ENCODE measurements around the gene CHFR. TPM values are rescaled to one million over a fixed set of nuclear protein-coding genes. Genes with fewer than 3 reads are reported as not detected.
"Not testable (repeated sequence)": the region's sequence is repeated elsewhere in the genome, so short reads cannot be mapped to it uniquely, and the experiment has no call there.

The CHFR gene, protein sequence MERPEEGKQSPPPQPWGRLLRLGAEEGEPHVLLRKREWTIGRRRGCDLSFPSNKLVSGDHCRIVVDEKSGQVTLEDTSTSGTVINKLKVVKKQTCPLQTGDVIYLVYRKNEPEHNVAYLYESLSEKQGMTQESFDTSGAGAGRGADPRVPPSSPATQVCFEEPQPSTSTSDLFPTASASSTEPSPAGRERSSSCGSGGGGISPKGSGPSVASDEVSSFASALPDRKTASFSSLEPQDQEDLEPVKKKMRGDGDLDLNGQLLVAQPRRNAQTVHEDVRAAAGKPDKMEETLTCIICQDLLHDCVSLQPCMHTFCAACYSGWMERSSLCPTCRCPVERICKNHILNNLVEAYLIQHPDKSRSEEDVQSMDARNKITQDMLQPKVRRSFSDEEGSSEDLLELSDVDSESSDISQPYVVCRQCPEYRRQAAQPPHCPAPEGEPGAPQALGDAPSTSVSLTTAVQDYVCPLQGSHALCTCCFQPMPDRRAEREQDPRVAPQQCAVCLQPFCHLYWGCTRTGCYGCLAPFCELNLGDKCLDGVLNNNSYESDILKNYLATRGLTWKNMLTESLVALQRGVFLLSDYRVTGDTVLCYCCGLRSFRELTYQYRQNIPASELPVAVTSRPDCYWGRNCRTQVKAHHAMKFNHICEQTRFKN
- 26.5 and 29.5 TPM in 2 replicates for total RNA-seq (2014; rRNA removed; shearing (Covaris generic))
- polyA plus RNA-seq (2016; fragmentation: Nextera tagmentation; extraction: Ambion mirVana): 24.3 and 24.4 TPM in 2 replicates

DNA sequence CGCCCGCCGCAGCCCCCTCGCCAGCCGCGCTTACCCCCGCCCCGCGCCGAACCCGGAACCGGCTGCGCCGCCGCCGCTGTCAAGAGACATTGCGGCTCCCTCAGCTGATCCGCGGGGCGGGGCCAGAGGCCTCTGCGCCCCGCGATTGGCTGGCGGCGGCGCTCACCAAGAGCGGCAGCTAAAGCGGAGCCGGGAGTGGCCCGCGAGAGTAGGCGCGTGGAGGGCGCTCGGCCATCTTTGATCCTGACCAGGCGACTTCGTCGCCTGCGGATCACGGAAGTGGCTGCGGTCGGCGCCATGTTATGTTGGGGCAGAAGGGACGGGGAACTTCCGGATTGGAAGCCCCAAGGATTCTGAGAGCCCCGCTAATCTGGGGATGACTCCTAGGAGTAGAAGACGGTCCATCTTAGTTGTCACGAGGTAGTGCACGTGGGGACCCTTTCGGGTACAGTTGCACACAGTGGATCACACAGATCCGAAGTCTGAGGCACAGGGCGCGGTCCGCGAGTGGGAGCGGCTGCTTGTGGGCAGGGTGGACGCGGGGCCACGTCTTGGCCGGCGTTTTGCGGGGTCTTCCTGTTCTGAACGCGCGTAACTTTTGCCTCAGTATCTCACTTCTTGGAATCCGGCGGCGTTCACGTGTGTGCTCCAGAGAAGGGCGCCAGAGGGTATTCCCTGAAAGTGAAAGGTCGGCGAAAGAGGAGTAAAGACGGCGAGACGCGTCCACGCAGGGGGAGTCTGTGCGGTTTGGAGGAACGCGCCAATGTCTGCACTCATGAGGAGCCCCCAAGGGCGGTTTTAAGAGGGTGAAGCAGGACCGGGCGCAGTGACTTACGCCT, at the start of gene CHFR:
TSS of gene CHFR (minus strand) at position 93 of the 839 bp plus-strand sequence. CDS start 277 bp downstream, outside the sequence.
- 2% methylated on average over 69 to 81 of the region's 84 CpGs for WGBS, 2 experiments (ENCODE audit: low coverage in 1 of 2, low lambda C conversion rate in 2 of 2, missing lambda C conversion rate in 2 of 2)
- H4K20me1 ChIP-seq (ENCODE audit: insufficient read depth): no peaks in the 10 kb centered on the region
- peaks cover 48% of the 10 kb centered on the region for H3K79me2 ChIP-seq (ENCODE audit: insufficient read depth)
- TF ChIP-seq EZH2phosphoT487 (IDR thresholded peaks at IDR 0.05; ENCODE audit: insufficient read depth, low read depth) (no peak), EZH2 (IDR thresholded peaks at IDR 0.05; ENCODE audit: insufficient read depth, poor library complexity, severe bottlenecking) (no peak)
- H3K36me3 ChIP-seq (ENCODE audit: low read depth): peaks cover 5% of the 10 kb centered on the region; the same call in 1 of the 2 replicates
- H3K4me3 ChIP-seq: peak within 1 kb of the TSS; percentile 79
- in situ Hi-C loops (cut with MboI): no loop called here
- no peaks in the 10 kb centered on the region for H3K27me3 ChIP-seq (replicated peaks; ENCODE audit: insufficient read depth)
- H3K9me3 ChIP-seq (ENCODE audit: low read depth): no peaks in the 10 kb centered on the region
- H3K27ac ChIP-seq: peak within 1 kb of the TSS; percentile 96
- peaks cover 3% of the 10 kb centered on the region; the same call in 1 of the 2 replicates for H3F3A ChIP-seq (ENCODE audit: insufficient read depth)
- DNase-seq: peak; percentile 100
- H3K4me2 ChIP-seq (ENCODE audit: unreplicated experiment): peak within 1 kb of the TSS; percentile 84
- peak within 1 kb of the TSS; percentile 98 for H3K9ac ChIP-seq
- no peaks in the 10 kb centered on the region for H3K9me2 ChIP-seq (ENCODE audit: insufficient read depth)
- H3K4me1 ChIP-seq (ENCODE audit: insufficient read depth): 0 out of 2 replicates have a peak, but pooled peaks cover 4% of the 10 kb centered on the region
- H2AFZ ChIP-seq: peak within 1 kb of the TSS; percentile 95

- H3K9me3 ChIP-seq (ENCODE audit: low read depth); H3K4me2 ChIP-seq (ENCODE audit: unreplicated experiment); H4K20me1 ChIP-seq (ENCODE audit: insufficient read depth); H3K4me1 ChIP-seq (ENCODE audit: insufficient read depth); H3K4me3 ChIP-seq; H3K9me2 ChIP-seq (ENCODE audit: insufficient read depth); in situ Hi-C loops (cut with MboI); H3K27me3 ChIP-seq (replicated peaks; ENCODE audit: insufficient read depth); H3K27ac ChIP-seq; H3K79me2 ChIP-seq (ENCODE audit: insufficient read depth); DNase-seq; H3K9ac ChIP-seq; H2AFZ ChIP-seq; H3F3A ChIP-seq (ENCODE audit: insufficient read depth): not testable (repeated sequence)
- H3K36me3 ChIP-seq (ENCODE audit: low read depth): peaks cover 51% of the 10 kb centered on the region
- WGBS, 2 experiments (ENCODE audit: low coverage in 1 of 2, low lambda C conversion rate in 2 of 2, missing lambda C conversion rate in 2 of 2): 98 to 99% methylated on average over 8 of the region's 8 CpGs
Observed at GRCh38 chr12:132936921-132937320, 49.5 kb upstream of the CHFR start.

- no peak overlapping the region for H3K9ac ChIP-seq
- no peaks in the 10 kb centered on the region for H4K20me1 ChIP-seq (ENCODE audit: insufficient read depth)
- peaks cover 5% of the 10 kb centered on the region for H3K9me3 ChIP-seq (ENCODE audit: low read depth)
- WGBS, 2 experiments (ENCODE audit: low coverage in 1 of 2, low lambda C conversion rate in 2 of 2, missing lambda C conversion rate in 2 of 2): 91 to 94% methylated on average over 2 of the region's 2 CpGs
- no peak overlapping the region for H2AFZ ChIP-seq
- H3K27me3 ChIP-seq (replicated peaks; ENCODE audit: insufficient read depth): no peaks in the 10 kb centered on the region
- H3K27ac ChIP-seq: no peak overlapping the region
- peaks cover 52% of the 10 kb centered on the region for H3K36me3 ChIP-seq (ENCODE audit: low read depth)
- no peak overlapping the region for H3K4me2 ChIP-seq (ENCODE audit: unreplicated experiment)
- H3K4me3 ChIP-seq: no peak overlapping the region
- no peak for DNase-seq
- H3F3A ChIP-seq (ENCODE audit: insufficient read depth): peaks cover 8% of the 10 kb centered on the region
- no peaks in the 10 kb centered on the region for H3K4me1 ChIP-seq (ENCODE audit: insufficient read depth)
- TF ChIP-seq EZH2 (IDR thresholded peaks at IDR 0.05; ENCODE audit: insufficient read depth, poor library complexity, severe bottlenecking) (no peak), EZH2phosphoT487 (IDR thresholded peaks at IDR 0.05; ENCODE audit: insufficient read depth, low read depth) (no peak)
- H3K9me2 ChIP-seq (ENCODE audit: insufficient read depth): no peaks in the 10 kb centered on the region
- no peaks in the 10 kb centered on the region for H3K79me2 ChIP-seq (ENCODE audit: insufficient read depth)
- in situ Hi-C loops (cut with MboI): no loop called here
Observed at GRCh38 chr12:132936163-132936562, 48.8 kb upstream of the CHFR start.

- Histone ChIP-seq H4K20me1 (ENCODE audit: insufficient read depth) (no peaks in the 10 kb centered on the region), H3K9me2 (ENCODE audit: insufficient read depth) (no peaks in the 10 kb centered on the region), H3K4me3 (no peak overlapping the region), H3F3A (ENCODE audit: insufficient read depth) (peaks cover 47% of the 10 kb centered on the region), H3K9me3 (ENCODE audit: low read depth) (peaks cover 29% of the 10 kb centered on the region), H3K4me1 (ENCODE audit: insufficient read depth) (no peaks in the 10 kb centered on the region), H2AFZ (no peak overlapping the region), H3K4me2 (ENCODE audit: unreplicated experiment) (no peak overlapping the region), H3K27me3 (replicated peaks; ENCODE audit: insufficient read depth) (no peaks in the 10 kb centered on the region), H3K36me3 (ENCODE audit: low read depth) (peaks cover 89% of the 10 kb centered on the region), H3K27ac (no peak overlapping the region), H3K9ac (no peak overlapping the region), H3K79me2 (ENCODE audit: insufficient read depth) (no peaks in the 10 kb centered on the region)
- WGBS, 2 experiments (ENCODE audit: low coverage in 1 of 2, low lambda C conversion rate in 2 of 2, missing lambda C conversion rate in 2 of 2): 96 to 99% methylated on average over 6 of the region's 6 CpGs
- in situ Hi-C loops (cut with MboI): no loop called here
- DNase-seq: no peak
- TF ChIP-seq EZH2 (IDR thresholded peaks at IDR 0.05; ENCODE audit: insufficient read depth, poor library complexity, severe bottlenecking) (no peak), EZH2phosphoT487 (IDR thresholded peaks at IDR 0.05; ENCODE audit: insufficient read depth, low read depth) (no peak)
Observed at GRCh38 chr12:132926415-132926833, 39.0 kb upstream of the CHFR start.

All from GM23248 (cell line).